Thyroid gland (tissue), 4 donors: ENCODE data around the gene FOXRED2. TPM values are rescaled to one million over a fixed set of nuclear protein-coding genes. Genes with fewer than 3 reads are reported as not detected.

Experiments used
- DNase-seq, 2 donors: peaks; one replicate each; pipeline ENCODE4 v3.0.0-alpha.2; 2019
- H3K27ac ChIP-seq, 3 donors: fragments of 200-600 bp; sonication (generic); 1 replicate in 2 of 3; 2 replicates in 1 of 3; pipeline ENCODE4 v1.5.1; 2016 to 2019; ENCODE audit warnings: mild to moderate bottlenecking in 1 of 3, moderate library complexity in 1 of 3
- H3K27me3 ChIP-seq: fragments of 200-600 bp; sonication (generic); one replicate; pipeline ENCODE4 v1.5.1; 2019
- H3K36me3 ChIP-seq, 2 donors: fragments of 200-600 bp; sonication (generic); one replicate each; pipeline ENCODE4 v1.5.1; 2016 to 2019
- H3K4me1 ChIP-seq, 2 donors: fragments of 200-600 bp; sonication (generic); one replicate each; pipeline ENCODE4 v1.5.1; 2017 to 2019
- H3K4me3 ChIP-seq, 3 donors: fragments of 200-600 bp; sonication (generic); replicated peaks in 1 of 3; 1 replicate in 2 of 3; 2 replicates in 1 of 3; pipeline ENCODE4 v1.5.1; 2016; ENCODE audit warnings: mild to moderate bottlenecking in 1 of 3
- H3K9me3 ChIP-seq: fragments of 200-600 bp; sonication (generic); one replicate; pipeline ENCODE4 v1.5.1; 2017
- CTCF ChIP-seq, 6 experiments: fragments of 200-600 bp in 3 of 6; fragments of 450-650 bp in 3 of 6; sonication (generic) in 3 of 6; IDR thresholded peaks; one replicate each; pipeline ENCODE4 v1.5.1; 2016 to 2019; ENCODE audit warnings: antibody characterized with exemption in 6 of 6, mild to moderate bottlenecking in 2 of 6, inconsistent platforms in 1 of 6, moderate library complexity in 1 of 6
- POLR2A ChIP-seq, 2 donors: fragments of 450-650 bp; IDR thresholded peaks; one replicate each; pipeline ENCODE4 v1.6.1; 2017; ENCODE audit warnings: antibody characterized with exemption in 2 of 2, mild to moderate bottlenecking in 2 of 2, moderate library complexity in 1 of 2
- WGBS, 2 donors: methylation state at CpG; one replicate each; pipeline ENCODE4 v1.1.5; 2017; 5-methylcytosine and 5-hydroxymethylcytosine counted together
- intact Hi-C: fragments of 100-400 bp; cut with DNase I; formaldehyde crosslinking; loops from one replicate; pipeline ENCODE4 v1.15.1; 2023
- total RNA-seq, 4 donors: library from RNA; depleted of rRNA; stranded (reverse); fragments of >200 nt; gene quantifications; one replicate each; pipeline ENCODE4 v1.2.3, GENCODE V29; 2016

The FOXRED2 gene
- total RNA-seq, 4 donors from 2014 or later, result 5.9 to 12.8 (median 9.4) TPM

GRCh38 chr22:36514766-36515165, 7.9 kb upstream of the FOXRED2 start:
- Histone ChIP-seq H3K4me1 (no peaks in the 10 kb centered on the region), H3K36me3 (peaks cover 89 to 94% of the 10 kb centered on the region in 2 donors), H3K9me3 (no peaks in the 10 kb centered on the region), H3K4me3 (no peak overlapping the region), H3K27ac (no peak overlapping the region), H3K27me3 (no peaks in the 10 kb centered on the region)
- WGBS, 2 donors, result 93 to 100% methylated on average over 1 of the region's 1 CpG
- no peak for DNase-seq
- TF ChIP-seq CTCF (IDR thresholded peaks at IDR 0.05) (no peak), POLR2A (IDR thresholded peaks at IDR 0.05) (no peak)
- intact Hi-C loops, result no loop called here

GRCh38 chr22:36512991-36513390, 6.2 kb upstream of the FOXRED2 start:
- H3K27me3 ChIP-seq, result no peaks in the 10 kb centered on the region
- DNase-seq, result no peak
- TF ChIP-seq POLR2A (IDR thresholded peaks at IDR 0.05) (no peak), CTCF (IDR thresholded peaks at IDR 0.05) (no peak)
- no peak overlapping the region for H3K4me3 ChIP-seq
- H3K9me3 ChIP-seq, result no peaks in the 10 kb centered on the region
- WGBS, 2 donors, result 86 to 90% methylated on average over 4 of the region's 4 CpGs
- H3K4me1 ChIP-seq, result no peaks in the 10 kb centered on the region
- H3K27ac ChIP-seq, result no peak overlapping the region
- intact Hi-C loops, result no loop called here
- H3K36me3 ChIP-seq, result peaks cover 71 to 76% of the 10 kb centered on the region in 2 donors

GRCh38 chr22:36512333-36512732, 5.5 kb upstream of the FOXRED2 start:
- H3K4me3 ChIP-seq, result no peak overlapping the region
- WGBS, 2 donors, result 99 to 100% methylated on average over 2 to 8 of the region's 8 CpGs
- intact Hi-C loops, result no loop called here
- no peak for DNase-seq
- peaks cover 3% of the 10 kb centered on the region in 2 donors for H3K4me1 ChIP-seq
- TF ChIP-seq CTCF (IDR thresholded peaks at IDR 0.05), result no peak
- no peak for TF ChIP-seq POLR2A (IDR thresholded peaks at IDR 0.05)
- peaks cover 65 to 70% of the 10 kb centered on the region in 2 donors for H3K36me3 ChIP-seq
- no peaks in the 10 kb centered on the region for H3K27me3 ChIP-seq
- no peak overlapping the region for H3K27ac ChIP-seq
- no peaks in the 10 kb centered on the region for H3K9me3 ChIP-seq

- H3K27me3 ChIP-seq, result no peaks in the 10 kb centered on the region
- H3K36me3 ChIP-seq, result peaks cover 56 to 59% of the 10 kb centered on the region in 2 donors
- no peaks in the 10 kb centered on the region for H3K9me3 ChIP-seq
- DNase-seq, result peak; percentile 18 to 26
- no peak overlapping the region for H3K27ac ChIP-seq
- intact Hi-C loops, result no loop called here
- H3K4me3 ChIP-seq, result no peak overlapping the region
- 76 to 78% methylated on average over 17 of the region's 17 CpGs for WGBS, 2 donors
- peaks cover 6 to 11% of the 10 kb centered on the region in 2 donors for H3K4me1 ChIP-seq
- TF ChIP-seq CTCF (IDR thresholded peaks at IDR 0.05) (peak in 3 of 6 experiments; percentile 32 to 55 (median 36)), POLR2A (IDR thresholded peaks at IDR 0.05) (no peak)
These were observed 4.4 kb upstream of the FOXRED2 start for GRCh38 chr22:36510966-36511881.

- intact Hi-C loops, result no loop called here
- TF ChIP-seq CTCF (IDR thresholded peaks at IDR 0.05), result no peak
- no peak for TF ChIP-seq POLR2A (IDR thresholded peaks at IDR 0.05)
- no peak overlapping the region for H3K4me3 ChIP-seq
- 86 to 87% methylated on average over 3 of the region's 3 CpGs for WGBS, 2 donors
- no peaks in the 10 kb centered on the region for H3K27me3 ChIP-seq
- H3K9me3 ChIP-seq, result no peaks in the 10 kb centered on the region
- no peak overlapping the region for H3K27ac ChIP-seq
- peaks cover 47 to 50% of the 10 kb centered on the region in 2 donors for H3K36me3 ChIP-seq
- peaks cover 6 to 15% of the 10 kb centered on the region in 2 donors for H3K4me1 ChIP-seq
- peak in 1 of 2 donors; percentile 24 for DNase-seq
These were observed 3.5 kb upstream of the FOXRED2 start for GRCh38 chr22:36510384-36510783.
